Measurements from ENCODE around the gene CACNA1G. TPM values are rescaled to one million over a fixed set of nuclear protein-coding genes. Genes with fewer than 3 reads are reported as not detected.

The CACNA1G gene
- total RNA-seq, 1 donor from 2014 or later = 4.9 TPM

DNA sequence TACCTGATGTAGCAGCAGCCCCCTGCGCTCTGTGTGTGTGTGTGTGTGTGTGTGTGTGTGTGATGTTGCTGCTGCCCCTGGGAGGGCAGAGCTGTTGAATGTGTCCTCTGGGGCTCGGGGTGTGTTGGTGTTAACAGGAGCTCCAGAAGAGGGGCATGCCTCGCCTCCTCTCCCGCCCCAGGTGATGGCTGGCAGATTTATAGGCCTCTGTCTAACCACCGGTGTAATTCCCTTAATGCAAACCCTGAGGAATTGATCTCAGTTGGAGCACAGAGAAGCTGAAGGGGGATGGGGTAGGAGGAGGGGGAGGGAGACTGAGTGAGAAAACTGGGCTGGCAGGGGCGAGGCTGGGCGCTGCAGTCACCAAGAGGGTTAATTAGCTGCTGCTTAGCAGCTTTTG is 10.0 kb downstream of the CACNA1G start:
- Histone ChIP-seq H3K27me3 (no peaks in the 10 kb centered on the region), H3K27ac (no peak overlapping the region), H3K36me3 (no peaks in the 10 kb centered on the region), H3K4me1 (peaks cover 8% of the 10 kb centered on the region), H3K9me3 (no peaks in the 10 kb centered on the region), H3K4me3 (no peak overlapping the region)
- TF ChIP-seq POLR2A (IDR thresholded peaks at IDR 0.05) (no peak), POLR2AphosphoS5 (IDR thresholded peaks at IDR 0.05; ENCODE audit: insufficient read depth in 1 of 2, low read depth in 1 of 2) (no peak)
- TF ChIP-seq, protein P1, sequence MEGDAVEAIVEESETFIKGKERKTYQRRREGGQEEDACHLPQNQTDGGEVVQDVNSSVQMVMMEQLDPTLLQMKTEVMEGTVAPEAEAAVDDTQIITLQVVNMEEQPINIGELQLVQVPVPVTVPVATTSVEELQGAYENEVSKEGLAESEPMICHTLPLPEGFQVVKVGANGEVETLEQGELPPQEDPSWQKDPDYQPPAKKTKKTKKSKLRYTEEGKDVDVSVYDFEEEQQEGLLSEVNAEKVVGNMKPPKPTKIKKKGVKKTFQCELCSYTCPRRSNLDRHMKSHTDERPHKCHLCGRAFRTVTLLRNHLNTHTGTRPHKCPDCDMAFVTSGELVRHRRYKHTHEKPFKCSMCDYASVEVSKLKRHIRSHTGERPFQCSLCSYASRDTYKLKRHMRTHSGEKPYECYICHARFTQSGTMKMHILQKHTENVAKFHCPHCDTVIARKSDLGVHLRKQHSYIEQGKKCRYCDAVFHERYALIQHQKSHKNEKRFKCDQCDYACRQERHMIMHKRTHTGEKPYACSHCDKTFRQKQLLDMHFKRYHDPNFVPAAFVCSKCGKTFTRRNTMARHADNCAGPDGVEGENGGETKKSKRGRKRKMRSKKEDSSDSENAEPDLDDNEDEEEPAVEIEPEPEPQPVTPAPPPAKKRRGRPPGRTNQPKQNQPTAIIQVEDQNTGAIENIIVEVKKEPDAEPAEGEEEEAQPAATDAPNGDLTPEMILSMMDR (IDR thresholded peaks at IDR 0.05) = no peak
- intact Hi-C loops (cut with DNase I) = no loop called here
- no peak for DNase-seq (ENCODE audit: extremely low spot score in 2 of 2)

DNA sequence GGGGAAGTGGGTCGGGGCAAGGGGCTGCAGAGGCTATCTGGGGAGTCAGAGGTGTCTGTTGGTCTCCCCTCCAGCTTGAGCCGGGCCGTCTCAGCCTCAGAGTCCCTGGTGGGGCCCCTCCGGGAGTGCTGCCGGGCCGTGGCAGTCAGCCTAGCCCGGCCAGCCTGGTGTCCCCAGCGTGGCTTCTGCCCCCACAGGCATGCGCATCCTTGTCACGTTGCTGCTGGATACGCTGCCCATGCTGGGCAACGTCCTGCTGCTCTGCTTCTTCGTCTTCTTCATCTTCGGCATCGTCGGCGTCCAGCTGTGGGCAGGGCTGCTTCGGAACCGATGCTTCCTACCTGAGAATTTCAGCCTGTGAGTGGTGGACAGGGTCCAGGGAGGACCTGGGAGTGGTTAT is 11.2 kb downstream of the CACNA1G start:
- Histone ChIP-seq H3K4me3 (no peak overlapping the region), H3K27ac (no peak overlapping the region), H3K36me3 (no peaks in the 10 kb centered on the region), H3K9me3 (no peaks in the 10 kb centered on the region), H3K4me1 (no peaks in the 10 kb centered on the region), H3K27me3 (no peaks in the 10 kb centered on the region)
- TF ChIP-seq, protein P1 (IDR thresholded peaks at IDR 0.05) = no peak
- TF ChIP-seq POLR2AphosphoS5 (IDR thresholded peaks at IDR 0.05; ENCODE audit: insufficient read depth in 1 of 2, low read depth in 1 of 2) = no peak
- no peak for TF ChIP-seq POLR2A (IDR thresholded peaks at IDR 0.05)
- DNase-seq (ENCODE audit: extremely low spot score in 2 of 2) = no peak
- intact Hi-C loops (cut with DNase I) = no loop called here

DNA sequence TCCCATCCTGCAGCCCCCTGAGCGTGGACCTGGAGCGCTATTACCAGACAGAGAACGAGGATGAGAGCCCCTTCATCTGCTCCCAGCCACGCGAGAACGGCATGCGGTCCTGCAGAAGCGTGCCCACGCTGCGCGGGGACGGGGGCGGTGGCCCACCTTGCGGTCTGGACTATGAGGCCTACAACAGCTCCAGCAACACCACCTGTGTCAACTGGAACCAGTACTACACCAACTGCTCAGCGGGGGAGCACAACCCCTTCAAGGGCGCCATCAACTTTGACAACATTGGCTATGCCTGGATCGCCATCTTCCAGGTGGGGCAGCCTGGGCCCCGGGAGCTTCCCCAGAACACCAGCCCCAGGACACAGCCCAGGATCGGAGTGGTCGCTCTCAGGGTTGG is 12.0 kb downstream of the CACNA1G start:
- Histone ChIP-seq H3K27ac (no peak overlapping the region), H3K36me3 (no peaks in the 10 kb centered on the region), H3K27me3 (no peaks in the 10 kb centered on the region), H3K4me1 (no peaks in the 10 kb centered on the region), H3K4me3 (no peak overlapping the region), H3K9me3 (no peaks in the 10 kb centered on the region)
- TF ChIP-seq POLR2A (IDR thresholded peaks at IDR 0.05) (no peak), POLR2AphosphoS5 (IDR thresholded peaks at IDR 0.05; ENCODE audit: insufficient read depth in 1 of 2, low read depth in 1 of 2) (no peak)
- TF ChIP-seq, protein P1 (IDR thresholded peaks at IDR 0.05) = no peak
- intact Hi-C loops (cut with DNase I) = no loop called here
- DNase-seq (ENCODE audit: extremely low spot score in 2 of 2) = no peak

DNA sequence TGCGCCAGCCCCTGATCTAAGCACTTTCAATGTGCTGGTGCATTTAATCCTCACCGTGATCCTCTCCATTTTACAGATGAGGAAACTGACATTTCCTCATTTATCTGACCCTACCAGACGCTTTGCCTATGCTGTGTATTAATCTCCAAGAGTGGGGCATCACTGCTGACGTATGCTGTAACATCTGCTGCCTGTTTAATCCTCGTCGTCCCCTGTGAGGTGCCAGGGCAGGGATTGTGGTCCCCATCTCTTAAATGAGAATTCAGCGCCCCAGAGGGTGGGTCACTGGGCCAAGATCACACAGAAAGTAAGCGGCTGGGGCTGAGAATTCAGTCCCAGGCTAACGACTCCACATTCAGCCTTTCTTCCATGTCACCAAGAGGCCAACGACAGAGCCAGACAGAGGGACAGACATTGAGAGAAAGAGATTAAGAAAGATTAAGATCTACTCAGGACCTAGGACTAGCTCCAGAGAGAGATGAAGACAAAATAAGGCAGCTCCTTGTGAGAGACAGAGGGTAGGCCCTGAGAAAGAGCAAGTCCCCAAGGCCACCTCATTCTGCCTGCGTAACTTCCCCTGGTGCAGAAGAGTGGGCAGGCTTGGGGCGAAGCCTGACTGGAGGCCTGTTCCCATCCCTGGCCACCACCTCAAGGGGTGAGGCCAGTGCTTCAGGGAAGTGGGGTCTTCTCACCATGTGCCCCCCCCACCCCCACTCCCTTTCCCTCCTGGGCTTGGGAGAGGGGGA is 13.5 kb downstream of the CACNA1G start:
- Histone ChIP-seq H3K4me1 (no peaks in the 10 kb centered on the region), H3K27me3 (no peaks in the 10 kb centered on the region), H3K36me3 (no peaks in the 10 kb centered on the region), H3K27ac (no peak overlapping the region), H3K9me3 (no peaks in the 10 kb centered on the region), H3K4me3 (no peak overlapping the region)
- TF ChIP-seq, protein P1 (IDR thresholded peaks at IDR 0.05) = no peak
- TF ChIP-seq POLR2A (IDR thresholded peaks at IDR 0.05) (no peak), POLR2AphosphoS5 (IDR thresholded peaks at IDR 0.05; ENCODE audit: insufficient read depth in 1 of 2, low read depth in 1 of 2) (no peak)
- intact Hi-C loops (cut with DNase I) = no loop called here
- no peak for DNase-seq (ENCODE audit: extremely low spot score in 2 of 2)

DNA sequence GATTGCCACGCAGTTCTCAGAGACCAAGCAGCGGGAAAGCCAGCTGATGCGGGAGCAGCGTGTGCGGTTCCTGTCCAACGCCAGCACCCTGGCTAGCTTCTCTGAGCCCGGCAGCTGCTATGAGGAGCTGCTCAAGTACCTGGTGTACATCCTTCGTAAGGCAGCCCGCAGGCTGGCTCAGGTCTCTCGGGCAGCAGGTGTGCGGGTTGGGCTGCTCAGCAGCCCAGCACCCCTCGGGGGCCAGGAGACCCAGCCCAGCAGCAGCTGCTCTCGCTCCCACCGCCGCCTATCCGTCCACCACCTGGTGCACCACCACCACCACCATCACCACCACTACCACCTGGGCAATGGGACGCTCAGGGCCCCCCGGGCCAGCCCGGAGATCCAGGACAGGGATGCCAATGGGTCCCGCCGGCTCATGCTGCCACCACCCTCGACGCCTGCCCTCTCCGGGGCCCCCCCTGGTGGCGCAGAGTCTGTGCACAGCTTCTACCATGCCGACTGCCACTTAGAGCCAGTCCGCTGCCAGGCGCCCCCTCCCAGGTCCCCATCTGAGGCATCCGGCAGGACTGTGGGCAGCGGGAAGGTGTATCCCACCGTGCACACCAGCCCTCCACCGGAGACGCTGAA is 15.2 kb downstream of the CACNA1G start:
- intact Hi-C loops (cut with DNase I) = no loop called here
- H3K36me3 ChIP-seq = no peaks in the 10 kb centered on the region
- H3K27me3 ChIP-seq = no peaks in the 10 kb centered on the region
- H3K27ac ChIP-seq = no peak overlapping the region
- no peaks in the 10 kb centered on the region for H3K9me3 ChIP-seq
- no peaks in the 10 kb centered on the region for H3K4me1 ChIP-seq
- TF ChIP-seq, protein P1 (IDR thresholded peaks at IDR 0.05) = no peak
- TF ChIP-seq POLR2AphosphoS5 (IDR thresholded peaks at IDR 0.05; ENCODE audit: insufficient read depth in 1 of 2, low read depth in 1 of 2) (no peak), POLR2A (IDR thresholded peaks at IDR 0.05) (no peak)
- DNase-seq (ENCODE audit: extremely low spot score in 2 of 2) = no peak
- no peak overlapping the region for H3K4me3 ChIP-seq

All from vagina (tissue), 2 donors.